SH-SY5Y (cell line): ENCODE results near the gene ABR.

Experiments used
- GATA2 ChIP-seq: IDR thresholded peaks from 2 replicates; pipeline ENCODE4 v1.6.1; 2011; ENCODE audit warnings: mild to moderate bottlenecking, low read depth, low read length
- GATA3 ChIP-seq: IDR thresholded peaks from 2 replicates; pipeline ENCODE4 v1.6.1; 2011; ENCODE audit warnings: low read depth, mild to moderate bottlenecking, low read length, moderate library complexity

DNA sequence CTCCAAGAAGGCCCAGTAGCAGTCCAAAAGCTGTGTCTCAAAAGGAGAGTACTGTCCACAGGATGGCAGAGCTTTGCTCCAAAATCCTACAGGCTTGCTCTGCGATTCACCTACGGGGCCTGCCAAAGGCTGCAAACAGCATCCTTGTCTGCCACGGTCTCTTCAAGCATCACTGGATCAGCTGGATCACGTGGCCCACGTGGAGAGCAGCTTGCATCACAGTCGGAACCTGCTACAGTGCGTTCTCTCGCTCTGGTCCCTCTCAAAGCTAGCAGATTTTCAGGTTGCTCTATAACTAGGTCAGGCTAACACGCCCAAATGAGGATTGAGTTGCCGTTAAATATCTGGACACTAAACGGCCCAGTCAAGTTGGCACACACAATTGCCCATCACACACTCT is 191.2 kb downstream of the ABR start:
- TF ChIP-seq GATA2 (no peak), GATA3 (no peak)
